HepG2 (cell line): ENCODE data around the gene PLA2R1. TPM values are rescaled to one million over a fixed set of nuclear protein-coding genes. Genes with fewer than 3 reads are reported as not detected.
A peak's percentile ranks its signal among the peaks of the same experiment; 100 is the strongest.

Source experiments
- ATAC-seq: fragments of 200-7000 bp; cut with Tn5 transposase; 3 replicates; pipeline ENCODE4 v1.9.1; 2020; ENCODE audit warnings: mild to moderate bottlenecking, moderate library complexity
- BruUV-seq: library from RNA; stranded (reverse); fragments of 400-500 nt; replicated peaks from 2 replicates; lab custom pipeline; 2021; lab: Mats Ljungman, UMichigan
- CTCF ChIA-PET: fragments of 300-600 bp; formaldehyde crosslinking; extraction: SDS; loops from one replicate; lab custom pipeline; 2021; ENCODE audit warnings: low total read pairs, inconsistent platforms, low intra/inter-chr PET ratio; lab: Yijun Ruan, JAX
- POLR2A ChIA-PET: fragments of 350-600 bp; sonication (Branson Sonifier 250); formaldehyde crosslinking; loops from one replicate; lab custom pipeline; 2020; ENCODE audit warnings: antibody characterized with exemption, inconsistent platforms; lab: Yijun Ruan, JAX
- DNase-seq: peaks from one replicate; pipeline ENCODE4 v3.0.0-alpha.2; 2015; ENCODE audit warnings: low spot score
- FAIRE-seq: peaks from 3 replicates; lab custom pipeline; 2011; peaks lifted over from hg19 to GRCh38; lab: Jason Lieb, UNC
- H2AFZ ChIP-seq: one replicate; pipeline ENCODE4 v1.6.1; 2011; ENCODE audit warnings: low read length, inconsistent platforms
- H3K27ac ChIP-seq: fragments of 300-600 bp; 3 replicates; pipeline ENCODE4 v1.8.0; 2011; ENCODE audit warnings: mixed run types, mild to moderate bottlenecking, mixed read lengths, low read length, inconsistent platforms; ENCODE audit not compliant: insufficient read depth; ENCODE audit errors: extremely low read length
- H3K27me3 ChIP-seq, 2 experiments: fragments of 200-600 bp in 1 of 2; 2 replicates in 1 of 2; 3 replicates in 1 of 2; pipeline versions ENCODE4 v1.6.0 to v1.8.0; 2011; ENCODE audit warnings: low read length in 2 of 2, mild to moderate bottlenecking in 2 of 2, moderate library complexity in 2 of 2, inconsistent platforms in 1 of 2; ENCODE audit not compliant: insufficient read depth in 2 of 2, control insufficient read depth in 1 of 2
- H3K36me3 ChIP-seq, 2 experiments: fragments of 200-600 bp in 1 of 2; replicated peaks in 1 of 2; 2 replicates in 1 of 2; 3 replicates in 1 of 2; pipeline versions ENCODE4 v1.5.1 to v1.8.0; 2011; ENCODE audit warnings: low read length in 2 of 2, inconsistent platforms in 1 of 2; ENCODE audit not compliant: insufficient read depth in 2 of 2, control insufficient read depth in 1 of 2
- H3K4me1 ChIP-seq: 2 replicates; pipeline ENCODE4 v1.5.1; 2012; ENCODE audit warnings: low read length, inconsistent platforms; ENCODE audit not compliant: insufficient read depth
- H3K4me2 ChIP-seq: 2 replicates; pipeline ENCODE4 v1.6.0; 2011; ENCODE audit warnings: low read depth, low read length, inconsistent platforms
- H3K4me3 ChIP-seq, 3 experiments: fragments of 200-600 bp in 1 of 3; sonication (generic), shearing (Covaris generic) in 1 of 3; replicated peaks in 1 of 3; 2 replicates each; pipeline ENCODE4 v1.5.1; 2011 to 2016; ENCODE audit warnings: low read length in 3 of 3, inconsistent platforms in 2 of 3, low read depth in 2 of 3, mild to moderate bottlenecking in 2 of 3, control low read depth in 1 of 3, mixed read lengths in 1 of 3; ENCODE audit not compliant: insufficient read depth in 1 of 3
- H3K79me2 ChIP-seq: one replicate; pipeline ENCODE4 v1.6.1; 2011; ENCODE audit warnings: low read length, inconsistent platforms; ENCODE audit not compliant: insufficient read depth
- H3K9ac ChIP-seq: 2 replicates; pipeline ENCODE4 v1.6.0; 2011; ENCODE audit warnings: mild to moderate bottlenecking, low read depth, low read length, inconsistent platforms; ENCODE audit not compliant: insufficient read depth
- H3K9me3 ChIP-seq: 2 replicates; pipeline ENCODE4 v1.5.1; 2012; ENCODE audit warnings: mild to moderate bottlenecking, low read length
- H4K20me1 ChIP-seq: 2 replicates; pipeline ENCODE4 v1.6.0; 2011; ENCODE audit warnings: inconsistent platforms, mild to moderate bottlenecking, low read length, moderate library complexity; ENCODE audit not compliant: insufficient read depth
- ARID3A ChIP-seq: IDR thresholded peaks from 2 replicates; pipeline ENCODE4 v1.6.1; 2012; ENCODE audit warnings: low read depth, low read length, improper control_type of control experiment
- ATF4 ChIP-seq, 2 experiments: fragments of 450-650 bp in 1 of 2; sonication (generic) in 1 of 2; formaldehyde crosslinking; IDR thresholded peaks; 2 replicates each; pipeline versions ENCODE4 v1.5.0 to v1.8.0; 2020 to 2022; ENCODE audit warnings: mild to moderate bottlenecking in 1 of 2, missing genetic modification reagents in 1 of 2
- CTCF ChIP-seq: sonication (generic); formaldehyde crosslinking; IDR thresholded peaks from 2 replicates; pipeline ENCODE4 v1.5.0; 2020; ENCODE audit warnings: mild to moderate bottlenecking, missing genetic modification reagents, moderate library complexity
- DNMT3B ChIP-seq: conservative IDR thresholded peaks from 2 replicates; pipeline ENCODE4 v1.6.1; 2016; ENCODE audit warnings: missing biosample characterization, control low read depth
- MAFK ChIP-seq, 2 experiments: IDR thresholded peaks in 1 of 2; conservative IDR thresholded peaks in 1 of 2; 2 replicates each; pipeline ENCODE4 v1.6.1; 2011; ENCODE audit warnings: improper control_type of control experiment in 2 of 2, low read length in 2 of 2
- MAZ ChIP-seq, 2 experiments: sonication (generic) in 1 of 2; formaldehyde crosslinking in 1 of 2; IDR thresholded peaks; 2 replicates each; pipeline versions ENCODE4 v1.5.0 to v1.6.1; 2012 to 2020; ENCODE audit warnings: low read depth in 2 of 2, mild to moderate bottlenecking in 2 of 2, borderline replicate concordance in 1 of 2, improper control_type of control experiment in 1 of 2, low read length in 1 of 2, missing genetic modification reagents in 1 of 2, moderate library complexity in 1 of 2
- MBD4 ChIP-seq: IDR thresholded peaks from 2 replicates; pipeline ENCODE4 v1.6.1; 2012; ENCODE audit warnings: low read length, inconsistent platforms, borderline replicate concordance
- PITX1 ChIP-seq: sonication (generic); formaldehyde crosslinking; IDR thresholded peaks from 2 replicates; pipeline ENCODE4 v1.5.1; 2020; ENCODE audit warnings: mild to moderate bottlenecking, missing genetic modification reagents
- RAD21 ChIP-seq: fragments of 450-650 bp; formaldehyde crosslinking; IDR thresholded peaks from 2 replicates; pipeline ENCODE4 v1.5.0; 2020; ENCODE audit warnings: mild to moderate bottlenecking
- SMC3 ChIP-seq: IDR thresholded peaks from 2 replicates; pipeline ENCODE4 v1.6.1; 2011; ENCODE audit warnings: low read length, improper control_type of control experiment
- SMYD3 ChIP-seq: sonication (generic); formaldehyde crosslinking; IDR thresholded peaks from 2 replicates; pipeline ENCODE4 v1.8.1; 2023; ENCODE audit warnings: mild to moderate bottlenecking, missing genetic modification reagents
- STAG1 ChIP-seq: sonication (generic); formaldehyde crosslinking; IDR thresholded peaks from 2 replicates; pipeline ENCODE4 v1.4.0; 2020; ENCODE audit warnings: missing genetic modification reagents
- STAT6 ChIP-seq: sonication (generic); formaldehyde crosslinking; IDR thresholded peaks from 2 replicates; pipeline ENCODE4 v1.4.0; 2020; ENCODE audit warnings: missing genetic modification reagents, mild to moderate bottlenecking, borderline replicate concordance
- ZNF24 ChIP-seq: fragments of 450-650 bp; IDR thresholded peaks from 2 replicates; pipeline ENCODE4 v1.6.1; 2017; ENCODE audit warnings: antibody characterized with exemption, mild to moderate bottlenecking
- ZSCAN22 ChIP-seq: sonication (generic); formaldehyde crosslinking; IDR thresholded peaks from 2 replicates; pipeline ENCODE4 v1.4.0; 2020; ENCODE audit warnings: mild to moderate bottlenecking, missing genetic modification reagents
- WGBS: methylation state at CpG from one replicate; pipeline ENCODE4 v1.1.6; 2017; ENCODE audit warnings: low lambda C conversion rate; 5-methylcytosine and 5-hydroxymethylcytosine counted together
- in situ Hi-C: cut with HindIII; loops from 2 replicates; pipeline ENCODE4 v1.10.0; 2017; ENCODE audit warnings: low pct_unique_long_range_greater_than_20kb; ENCODE audit not compliant: extremely low pct_ligation_motif_present
- intact Hi-C: fragments of 100-400 bp; cut with micrococcal nuclease; formaldehyde crosslinking; loops from one replicate; pipeline ENCODE4 v1.10.0; 2022; ENCODE audit not compliant: unreplicated experiment
- polyA plus RNA-seq, 8 experiments: library from polyadenylated mRNA; depleted of rRNA in 3 of 8; stranded (reverse) in 7 of 8; unstranded in 1 of 8; fragments of >200 nt; fragmentation: Illumina TruSeq in 4 of 8; extraction: Trizol in 4 of 8; gene quantifications; 2 replicates each; pipeline versions ENCODE4 v1.2.1 to v1.2.3, GENCODE V29; 2011 to 2016; ENCODE audit warnings: low read depth in 4 of 8, missing spikeins in 1 of 8, mixed read lengths in 1 of 8; ENCODE audit not compliant: insufficient read depth in 1 of 8
- total RNA-seq, 5 experiments: library from RNA; depleted of rRNA; stranded (reverse); fragments of >200 nt; fragmentation: Illumina TruSeq; extraction: Trizol; gene quantifications; 2 replicates each; pipeline ENCODE4 v1.2.3, GENCODE V29; 2016; ENCODE audit warnings: low read depth in 1 of 5

The PLA2R1 gene
- total and polyA plus RNA-seq, 2 of the 13 experiments (the other 11 are each of a cell fraction or from before 2014, with no cell fraction given): not detected

GRCh38 chr2:160109939-160110673 is 47.7 kb upstream of the PLA2R1 start:
- intact Hi-C loops: loop anchor here (1.0 to 5.0 kb wide), 4 partner anchors 100 to 884 kb away; no protein-coding TSS in a partner anchor
- no peak overlapping the region for H3K27ac ChIP-seq
- peak; percentile 97 for ATAC-seq
- TF ChIP-seq ZNF24 (0 out of 2 replicates have a peak, but pooled peaks have one; percentile 20), MBD4 (no peak), PITX1 (CRISPR knock-in tag) (no peak), STAG1 (CRISPR knock-in tag) (peak; percentile 94), SMYD3 (CRISPR knock-in tag) (no peak), ZSCAN22 (no peak), SMC3 (peak; percentile 90), STAT6 (CRISPR knock-in tag) (no peak), CTCF (CRISPR knock-in tag) (peak; percentile 88), MAZ (IDR thresholded peaks at IDR 0.05; ENCODE audit: borderline replicate concordance, low read depth, low read length) (no peak), MAZ (CRISPR knock-in tag; IDR thresholded peaks at IDR 0.05; ENCODE audit: low read depth) (no peak), ATF4 (CRISPR knock-in tag; IDR thresholded peaks at IDR 0.05) (no peak), ARID3A (peak; percentile 60; the same call in 1 of the 2 replicates), RAD21 (peak; percentile 86), MAFK (conservative IDR thresholded peaks at IDR 0.05 in 1 of 2, IDR thresholded peaks at IDR 0.05 in 1 of 2; ENCODE audit: low read length in 2 of 2) (0 out of 4 replicates have a peak, but pooled peaks of 1 of the 2 experiments have one; percentile 33), DNMT3B (CRISPR knock-in tag) (no peak)

More at GRCh38 chr2:160109939-160110673, 47.7 kb upstream of the PLA2R1 start:
- no peak for FAIRE-seq
- no peaks in the 10 kb centered on the region for H3K9me3 ChIP-seq
- no peak overlapping the region for H3K4me2 ChIP-seq
- POLR2A ChIA-PET: interaction anchor here (1.0 kb wide), 1 partner anchor 97 kb away, joined by 5 read pairs; no protein-coding TSS in a partner anchor
- no peaks in the 10 kb centered on the region for H4K20me1 ChIP-seq
- whole genome bisulfite sequencing: 13% methylated on average over 8 of the region's 8 CpGs
- H3K4me1 ChIP-seq: no peaks in the 10 kb centered on the region
- no peak overlapping the region for H3K4me3 ChIP-seq
- H2AFZ ChIP-seq: no peak overlapping the region
- no peaks in the 10 kb centered on the region for H3K79me2 ChIP-seq
- no peaks in the 10 kb centered on the region for H3K36me3 ChIP-seq
- CTCF ChIA-PET: interaction anchor here (0.7 to 3.5 kb wide), 6 partner anchors 100 to 884 kb away, joined by 3 to 30 read pairs (median 6); no protein-coding TSS in a partner anchor
- DNase-seq: peak; percentile 62
- in situ Hi-C loops: loop anchor here (5.0 to 10.0 kb wide), 2 partner anchors 102 to 885 kb away; no protein-coding TSS in a partner anchor
- BruUV-seq: no TSS peak
- H3K9ac ChIP-seq: no peak overlapping the region
- H3K27me3 ChIP-seq: peaks cover 0 to 8% of the 10 kb centered on the region in 2 experiments; a peak in 1 of 5 replicates
